HG03025 (cell line): ENCODE data around the gene GRXCR2.
"Not testable (repeated sequence)": the region's sequence is repeated elsewhere in the genome, so short reads cannot be mapped to it uniquely, and the experiment has no call there.

Experiments used
- ATAC-seq: cut with Tn5 transposase; IDR thresholded peaks from one replicate; pipeline ENCODE4 v1.9.1; 2021; ENCODE audit warnings: mild to moderate bottlenecking, moderate library complexity; ENCODE audit not compliant: unreplicated experiment, low FRiP score

The GRXCR2 gene

GRCh38 chr5:145887976-145888574 is 15.3 kb upstream of the GRXCR2 start:
- no peak for ATAC-seq

- ATAC-seq, result no peak
Observed at GRCh38 chr5:145887217-145887616, 14.4 kb upstream of the GRXCR2 start.

GRCh38 chr5:145874765-145875164 is 2.0 kb upstream of the GRXCR2 start:
- ATAC-seq, result no peak

GRCh38 chr5:145872486-145872885 is 328 bp downstream of the GRXCR2 start:
- ATAC-seq, result no peak

GRCh38 chr5:145869753-145870152 is 3.1 kb downstream of the GRXCR2 start:
- no peak for ATAC-seq

GRCh38 chr5:145867806-145868205 is 5.0 kb downstream of the GRXCR2 start:
- ATAC-seq, result no peak

GRCh38 chr5:145864432-145864831 is 8.4 kb downstream of the GRXCR2 start:
- not testable (repeated sequence) for ATAC-seq

- no peak for ATAC-seq
Observed at GRCh38 chr5:145863003-145863402, 9.8 kb downstream of the GRXCR2 start.

- no peak for ATAC-seq
Observed at GRCh38 chr5:145859897-145860296, 12.9 kb downstream of the GRXCR2 start.

GRCh38 chr5:145859453-145859852 is 13.4 kb downstream of the GRXCR2 start:
- ATAC-seq, result no peak

GRCh38 chr5:145858959-145859358 is 13.9 kb downstream of the GRXCR2 start:
- no peak for ATAC-seq

GRCh38 chr5:145856285-145856818 is 16.5 kb downstream of the GRXCR2 start:
- no peak for ATAC-seq

- no peak for ATAC-seq
Observed at GRCh38 chr5:145855763-145856267, 17.0 kb downstream of the GRXCR2 start.

GRCh38 chr5:145854651-145855258 is 18.1 kb downstream of the GRXCR2 start:
- ATAC-seq, result no peak

GRCh38 chr5:145853781-145854376 is 18.9 kb downstream of the GRXCR2 start:
- ATAC-seq, result no peak

- no peak for ATAC-seq
Observed at GRCh38 chr5:145852990-145853389, 19.8 kb downstream of the GRXCR2 start.

GRCh38 chr5:145848854-145849253 is 24.0 kb downstream of the GRXCR2 start:
- no peak for ATAC-seq

- no peak for ATAC-seq
Observed at GRCh38 chr5:145847499-145848497, 25.0 kb downstream of the GRXCR2 start.

GRCh38 chr5:145846081-145846480 is 26.7 kb downstream of the GRXCR2 start:
- no peak for ATAC-seq

GRCh38 chr5:145841299-145841698 is 31.5 kb downstream of the GRXCR2 start:
- ATAC-seq, result no peak
